H9 (cell line): Measurements from ENCODE around the gene C11orf71. TPM values are rescaled to one million over a fixed set of nuclear protein-coding genes. Genes with fewer than 3 reads are reported as not detected.

Experiments used
- DNase-seq: peaks from one replicate; pipeline ENCODE4 v3.0.0-alpha.2; 2017
- H2AFZ ChIP-seq: one replicate; pipeline ENCODE4 v1.6.1; 2013; ENCODE audit warnings: mild to moderate bottlenecking, low read length, control low read depth, moderate library complexity
- H2AK5ac ChIP-seq: 2 replicates; pipeline ENCODE4 v1.6.1; 2013; ENCODE audit warnings: low read length, control low read depth, mixed read lengths; ENCODE audit not compliant: insufficient read length
- H2BK120ac ChIP-seq: one replicate; pipeline ENCODE4 v1.6.1; 2013; ENCODE audit warnings: low read depth, mild to moderate bottlenecking, low read length, control low read depth, inconsistent platforms; ENCODE audit not compliant: poor library complexity, severe bottlenecking
- H2BK12ac ChIP-seq: 2 replicates; pipeline ENCODE4 v1.6.1; 2013; ENCODE audit warnings: low read length, control low read depth, mixed read lengths, low read depth; ENCODE audit not compliant: insufficient read length
- H2BK15ac ChIP-seq: 2 replicates; pipeline ENCODE4 v1.6.1; 2013; ENCODE audit warnings: low read depth, low read length, control low read depth
- H2BK20ac ChIP-seq: one replicate; pipeline ENCODE4 v1.6.1; 2013; ENCODE audit warnings: low read depth, mild to moderate bottlenecking, low read length, control low read depth, inconsistent platforms; ENCODE audit not compliant: poor library complexity, severe bottlenecking
- H2BK5ac ChIP-seq: 2 replicates; pipeline ENCODE4 v1.6.1; 2013; ENCODE audit warnings: low read length, control low read depth, mixed read lengths; ENCODE audit not compliant: insufficient read length
- H3K14ac ChIP-seq: 2 replicates; pipeline ENCODE4 v1.6.1; 2013; ENCODE audit warnings: low read length, control low read depth; ENCODE audit not compliant: insufficient read depth
- H3K18ac ChIP-seq: 2 replicates; pipeline ENCODE4 v1.6.1; 2013; ENCODE audit warnings: low read depth, mild to moderate bottlenecking, mixed read lengths, low read length, control low read depth; ENCODE audit not compliant: insufficient read length
- H3K23ac ChIP-seq: 2 replicates; pipeline ENCODE4 v1.6.1; 2013; ENCODE audit warnings: low read length, control low read depth, mixed read lengths, low read depth; ENCODE audit not compliant: insufficient read length
- H3K23me2 ChIP-seq: 2 replicates; pipeline ENCODE4 v1.6.1; 2013; ENCODE audit warnings: low read depth, mild to moderate bottlenecking, mixed read lengths, low read length, control low read depth; ENCODE audit not compliant: insufficient read length, poor library complexity, severe bottlenecking
- H3K27ac ChIP-seq: 2 replicates; pipeline ENCODE4 v1.5.1; 2013; ENCODE audit warnings: low read length, control low read depth, mixed read lengths, low read depth; ENCODE audit not compliant: insufficient read length
- H3K27me3 ChIP-seq: 2 replicates; pipeline ENCODE4 v1.6.1; 2013; ENCODE audit warnings: low read length, control low read depth, inconsistent platforms; ENCODE audit not compliant: insufficient read depth
- H3K4ac ChIP-seq: 2 replicates; pipeline ENCODE4 v1.6.1; 2013; ENCODE audit warnings: low read depth, mild to moderate bottlenecking, control low read depth, inconsistent platforms, low read length, moderate library complexity
- H3K4me1 ChIP-seq: 2 replicates; pipeline ENCODE4 v1.6.1; 2013; ENCODE audit warnings: low read length, control low read depth, inconsistent platforms; ENCODE audit not compliant: insufficient read depth
- H3K4me2 ChIP-seq: 2 replicates; pipeline ENCODE4 v1.6.1; 2013; ENCODE audit warnings: low read length, control low read depth, mixed read lengths; ENCODE audit not compliant: insufficient read length, insufficient read depth
- H3K56ac ChIP-seq: 2 replicates; pipeline ENCODE4 v1.6.1; 2013; ENCODE audit warnings: low read depth, mild to moderate bottlenecking, mixed read lengths, low read length, control low read depth; ENCODE audit not compliant: insufficient read length
- H3K79me1 ChIP-seq: 2 replicates; pipeline ENCODE4 v1.6.1; 2013; ENCODE audit warnings: low read depth, mild to moderate bottlenecking, moderate library complexity, low read length, control low read depth, inconsistent platforms; ENCODE audit not compliant: insufficient read depth, poor library complexity, severe bottlenecking
- H3K79me2 ChIP-seq: 2 replicates; pipeline ENCODE4 v1.6.1; 2013; ENCODE audit warnings: low read length, control low read depth, inconsistent platforms; ENCODE audit not compliant: insufficient read depth
- H3K9ac ChIP-seq: 2 replicates; pipeline ENCODE4 v1.6.1; 2013; ENCODE audit warnings: low read length, control low read depth, mixed read lengths; ENCODE audit not compliant: insufficient read length; ENCODE audit errors: extremely low read depth
- H3K9me3 ChIP-seq: one replicate; pipeline ENCODE4 v1.6.1; 2013; ENCODE audit warnings: low read depth, low read length, inconsistent platforms; ENCODE audit not compliant: control insufficient read depth
- H3T11ph ChIP-seq: one replicate; pipeline ENCODE4 v1.6.1; 2013; ENCODE audit warnings: mild to moderate bottlenecking, low read length, control low read depth, inconsistent platforms
- H4K20me1 ChIP-seq: one replicate; pipeline ENCODE4 v1.6.1; 2013; ENCODE audit not compliant: control insufficient read depth, insufficient read length, insufficient read depth
- H4K5ac ChIP-seq: 2 replicates; pipeline ENCODE4 v1.6.1; 2013; ENCODE audit warnings: low read depth, mild to moderate bottlenecking, mixed read lengths, low read length, control low read depth; ENCODE audit not compliant: insufficient read length
- H4K8ac ChIP-seq: replicated peaks from 2 replicates; pipeline ENCODE4 v1.6.1; 2013; ENCODE audit warnings: low read length, control low read depth, mixed read lengths, low read depth; ENCODE audit not compliant: insufficient read length
- H4K91ac ChIP-seq: 2 replicates; pipeline ENCODE4 v1.6.1; 2013; ENCODE audit warnings: low read depth, mild to moderate bottlenecking, moderate library complexity, mixed read lengths, low read length, control low read depth; ENCODE audit not compliant: insufficient read length
- H3K27ac Mint-ChIP-seq, 3 experiments: 2 replicates in 2 of 3; 3 replicates in 1 of 3; pipeline ENCODE4 v1.8.0; 2020 to 2021; ENCODE audit warnings: mixed read lengths in 3 of 3, mild to moderate bottlenecking in 1 of 3, moderate library complexity in 1 of 3
- H3K27me3 Mint-ChIP-seq: 2 replicates; pipeline ENCODE4 v1.8.0; 2021; ENCODE audit warnings: low read depth, mild to moderate bottlenecking, moderate library complexity, mixed read lengths
- H3K36me3 Mint-ChIP-seq, 3 experiments: 2 replicates in 2 of 3; 3 replicates in 1 of 3; pipeline ENCODE4 v1.8.0; 2020 to 2021; ENCODE audit warnings: low read depth in 3 of 3, mixed read lengths in 3 of 3; ENCODE audit not compliant: insufficient read depth in 1 of 3
- H3K4me1 Mint-ChIP-seq, 2 experiments: 2 replicates each; pipeline ENCODE4 v1.8.0; 2020; ENCODE audit warnings: mixed read lengths in 2 of 2
- H3K4me3 Mint-ChIP-seq, 2 experiments: 2 replicates in 1 of 2; 3 replicates in 1 of 2; pipeline ENCODE4 v1.8.0; 2020 to 2021; ENCODE audit warnings: mild to moderate bottlenecking in 2 of 2, mixed read lengths in 2 of 2, moderate library complexity in 1 of 2
- H3K9me3 Mint-ChIP-seq, 2 experiments: 2 replicates in 1 of 2; 3 replicates in 1 of 2; pipeline ENCODE4 v1.8.0; 2020; ENCODE audit warnings: mild to moderate bottlenecking in 2 of 2, mixed read lengths in 2 of 2, moderate library complexity in 1 of 2
- WGBS: extraction: QIAGEN DNeasy Blood & Tissue Kit; methylation state at CpG from one replicate; pipeline ENCODE4 v1.1.7; 2013; ENCODE audit warnings: missing lambda C conversion rate, low lambda C conversion rate, mixed read lengths; ENCODE audit not compliant: insufficient read length; ENCODE audit errors: extremely low coverage; 5-methylcytosine and 5-hydroxymethylcytosine counted together
- total RNA-seq: library from RNA; stranded (reverse); gene quantifications from 2 replicates; pipeline ENCODE4 v1.2.1, GENCODE V29; 2021
- TF ChIP-seq, protein P1 (sequence below): fragments of 200-600 bp; sonication (generic); conservative IDR thresholded peaks from 3 replicates; pipeline ENCODE4 v1.8.0; 2021; ENCODE audit warnings: antibody characterized with exemption, mild to moderate bottlenecking

The C11orf71 gene
- total RNA-seq, 1 experiment from 2014 or later, result 3.5 TPM

- Histone ChIP-seq H3K4me1 (no peaks in the 10 kb centered on the region), H3K79me1 (peaks cover 3% of the 10 kb centered on the region), H4K91ac (no peak overlapping the region), H3K9ac (peak overlapping the region; percentile 97), H3K56ac (no peak overlapping the region), H4K5ac (no peak overlapping the region), H3K4ac (no peak overlapping the region), H3K23ac (no peak overlapping the region), H3K4me2 (peak overlapping the region; percentile 84), H3K18ac (peak overlapping the region; percentile 20), H2AFZ (no peak overlapping the region), H3K27ac (peak overlapping the region; percentile 92), H3K9me3 (no peaks in the 10 kb centered on the region), H3K27me3 (no peaks in the 10 kb centered on the region), H2BK120ac (no peak overlapping the region), H3K23me2 (peaks cover 4% of the 10 kb centered on the region), H2BK5ac (no peak overlapping the region), H4K20me1 (no peaks in the 10 kb centered on the region), H2AK5ac (no peak overlapping the region), H3K14ac (peak overlapping the region; percentile 37), H3T11ph (no peak overlapping the region), H4K8ac (no peak overlapping the region), H2BK12ac (no peak overlapping the region), H3K79me2 (peaks cover 16% of the 10 kb centered on the region; the same call in 1 of the 2 replicates), H2BK15ac (no peak overlapping the region), H2BK20ac (no peak overlapping the region)
- Mint-ChIP-seq H3K36me3 (peaks cover 12 to 32% (median 28%) of the 10 kb centered on the region in 3 experiments; a peak in 6 of 7 replicates), H3K27ac (peak overlapping the region; percentile 98 to 100 (median 100)), H3K4me3 (peak overlapping the region; percentile 94 to 98), H3K27me3 (no peaks in the 10 kb centered on the region), H3K9me3 (no peaks in the 10 kb centered on the region), H3K4me1 (peaks cover 41% of the 10 kb centered on the region in 2 experiments)
- TF ChIP-seq, protein P1, sequence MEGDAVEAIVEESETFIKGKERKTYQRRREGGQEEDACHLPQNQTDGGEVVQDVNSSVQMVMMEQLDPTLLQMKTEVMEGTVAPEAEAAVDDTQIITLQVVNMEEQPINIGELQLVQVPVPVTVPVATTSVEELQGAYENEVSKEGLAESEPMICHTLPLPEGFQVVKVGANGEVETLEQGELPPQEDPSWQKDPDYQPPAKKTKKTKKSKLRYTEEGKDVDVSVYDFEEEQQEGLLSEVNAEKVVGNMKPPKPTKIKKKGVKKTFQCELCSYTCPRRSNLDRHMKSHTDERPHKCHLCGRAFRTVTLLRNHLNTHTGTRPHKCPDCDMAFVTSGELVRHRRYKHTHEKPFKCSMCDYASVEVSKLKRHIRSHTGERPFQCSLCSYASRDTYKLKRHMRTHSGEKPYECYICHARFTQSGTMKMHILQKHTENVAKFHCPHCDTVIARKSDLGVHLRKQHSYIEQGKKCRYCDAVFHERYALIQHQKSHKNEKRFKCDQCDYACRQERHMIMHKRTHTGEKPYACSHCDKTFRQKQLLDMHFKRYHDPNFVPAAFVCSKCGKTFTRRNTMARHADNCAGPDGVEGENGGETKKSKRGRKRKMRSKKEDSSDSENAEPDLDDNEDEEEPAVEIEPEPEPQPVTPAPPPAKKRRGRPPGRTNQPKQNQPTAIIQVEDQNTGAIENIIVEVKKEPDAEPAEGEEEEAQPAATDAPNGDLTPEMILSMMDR, result no peak
- no CpG with 5 or more reads among the region's 8 CpGs for WGBS
- no peak for DNase-seq
Measured at GRCh38 chr11:114400915-114401223, 558 bp upstream of the C11orf71 start.
